ENCODE measurements around the gene IFT80.

DNA sequence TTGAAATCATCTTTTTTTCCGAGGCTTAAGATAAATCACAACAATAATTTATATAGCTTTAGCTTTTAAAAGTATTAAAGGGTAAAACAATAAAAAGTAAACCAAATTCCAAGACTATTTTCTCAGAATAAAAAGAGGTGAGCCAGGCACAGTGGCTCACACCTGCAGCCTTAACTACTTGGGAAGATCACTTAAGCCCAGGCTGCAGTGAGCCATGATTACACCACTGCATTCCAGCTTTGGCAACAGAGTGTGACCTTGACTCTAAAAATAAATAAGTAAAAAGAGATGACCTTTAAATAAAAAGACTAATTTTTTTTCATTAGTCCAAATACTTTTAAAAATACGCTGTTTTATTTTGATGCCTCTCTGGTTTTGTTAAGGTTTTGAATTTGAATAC lies 119.4 kb downstream of the IFT80 start:
- TF ChIP-seq, protein P1, sequence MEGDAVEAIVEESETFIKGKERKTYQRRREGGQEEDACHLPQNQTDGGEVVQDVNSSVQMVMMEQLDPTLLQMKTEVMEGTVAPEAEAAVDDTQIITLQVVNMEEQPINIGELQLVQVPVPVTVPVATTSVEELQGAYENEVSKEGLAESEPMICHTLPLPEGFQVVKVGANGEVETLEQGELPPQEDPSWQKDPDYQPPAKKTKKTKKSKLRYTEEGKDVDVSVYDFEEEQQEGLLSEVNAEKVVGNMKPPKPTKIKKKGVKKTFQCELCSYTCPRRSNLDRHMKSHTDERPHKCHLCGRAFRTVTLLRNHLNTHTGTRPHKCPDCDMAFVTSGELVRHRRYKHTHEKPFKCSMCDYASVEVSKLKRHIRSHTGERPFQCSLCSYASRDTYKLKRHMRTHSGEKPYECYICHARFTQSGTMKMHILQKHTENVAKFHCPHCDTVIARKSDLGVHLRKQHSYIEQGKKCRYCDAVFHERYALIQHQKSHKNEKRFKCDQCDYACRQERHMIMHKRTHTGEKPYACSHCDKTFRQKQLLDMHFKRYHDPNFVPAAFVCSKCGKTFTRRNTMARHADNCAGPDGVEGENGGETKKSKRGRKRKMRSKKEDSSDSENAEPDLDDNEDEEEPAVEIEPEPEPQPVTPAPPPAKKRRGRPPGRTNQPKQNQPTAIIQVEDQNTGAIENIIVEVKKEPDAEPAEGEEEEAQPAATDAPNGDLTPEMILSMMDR (conservative IDR thresholded peaks at IDR 0.05 in 1 of 2, IDR thresholded peaks at IDR 0.05 in 1 of 2; ENCODE audit: low read depth in 1 of 2, low read length in 2 of 2) = no peak
- TF ChIP-seq EZH2 (IDR thresholded peaks at IDR 0.05; ENCODE audit: low read length, missing control alignments) = no peak

Measured in fibroblast of lung (primary cell).